Smooth muscle cell (in vitro differentiated cells): Measurements from ENCODE around the gene TEDC1. TPM values are rescaled to one million over a fixed set of nuclear protein-coding genes. Genes with fewer than 3 reads are reported as not detected.

ENCODE experiments used
- DNase-seq: peaks from one replicate; lab custom pipeline; 2025; ENCODE audit not compliant: unreplicated experiment; lab: John Stamatoyannopoulos, UW
- H2AFZ ChIP-seq: fragments of 200-600 bp; sonication (generic); 2 replicates; pipeline ENCODE4 v1.6.0; 2016; ENCODE audit warnings: antibody characterized with exemption, low read depth, mild to moderate bottlenecking
- H3F3A ChIP-seq: fragments of 200-600 bp; sonication (generic); 2 replicates; pipeline ENCODE4 v1.6.0; 2017; ENCODE audit warnings: antibody characterized with exemption, low read depth
- H3K27ac ChIP-seq: fragments of 200-600 bp; sonication (generic); 2 replicates; pipeline ENCODE4 v1.5.1; 2016; ENCODE audit warnings: low read depth, mild to moderate bottlenecking
- H3K27me3 ChIP-seq: fragments of 200-600 bp; sonication (generic); 2 replicates; pipeline ENCODE4 v1.6.1; 2016; ENCODE audit warnings: low read depth, mild to moderate bottlenecking
- H3K36me3 ChIP-seq: fragments of 200-600 bp; sonication (generic); 2 replicates; pipeline ENCODE4 v1.5.1; 2016; ENCODE audit warnings: low read depth
- H3K4me1 ChIP-seq: fragments of 200-600 bp; sonication (generic); 2 replicates; pipeline ENCODE4 v1.5.1; 2016; ENCODE audit warnings: low read depth
- H3K4me2 ChIP-seq: fragments of 200-600 bp; sonication (generic); 2 replicates; pipeline ENCODE4 v1.6.0; 2016; ENCODE audit warnings: mild to moderate bottlenecking
- H3K4me3 ChIP-seq: fragments of 200-600 bp; sonication (generic); 2 replicates; pipeline ENCODE4 v1.5.1; 2016; ENCODE audit warnings: mild to moderate bottlenecking
- H3K79me2 ChIP-seq: fragments of 200-600 bp; sonication (generic); 2 replicates; pipeline ENCODE4 v1.6.0; 2016; ENCODE audit warnings: low read depth, mild to moderate bottlenecking
- H3K9ac ChIP-seq: fragments of 200-600 bp; sonication (generic); 2 replicates; pipeline ENCODE4 v1.6.0; 2016; ENCODE audit warnings: low read depth
- H3K9me3 ChIP-seq: fragments of 200-600 bp; sonication (generic); replicated peaks from 2 replicates; pipeline ENCODE4 v1.5.1; 2016; ENCODE audit warnings: low read depth
- H4K20me1 ChIP-seq: fragments of 200-600 bp; sonication (generic); 2 replicates; pipeline ENCODE4 v1.6.0; 2016; ENCODE audit warnings: low read depth
- CTCF ChIP-seq: fragments of 200-600 bp; sonication (generic); IDR thresholded peaks from 2 replicates; pipeline ENCODE4 v1.5.1; 2017; ENCODE audit warnings: borderline replicate concordance, mild to moderate bottlenecking, antibody characterized with exemption; ENCODE audit not compliant: insufficient read depth, poor library complexity, severe bottlenecking
- WGBS: methylation state at CpG from one replicate; pipeline ENCODE4 v1.1.7; 2016; ENCODE audit warnings: low lambda C conversion rate; 5-methylcytosine and 5-hydroxymethylcytosine counted together
- polyA plus RNA-seq: library from polyadenylated mRNA; unstranded; fragments of >200 nt; fragmentation: Nextera tagmentation; extraction: Ambion mirVana; gene quantifications from 2 replicates; pipeline ENCODE4 v1.2.1, GENCODE V29; 2016
- total RNA-seq: library from RNA; depleted of rRNA; stranded (reverse); fragments of >200 nt; gene quantifications from 2 replicates; pipeline ENCODE4 v1.2.3, GENCODE V29; 2014

Gene TEDC1
- total and polyA plus RNA-seq, 2 experiments from 2014 or later, result 3.8 to 8.2 TPM

- H2AFZ ChIP-seq, result no peak overlapping the region
- no peak for DNase-seq
- no peak overlapping the region for H3K27ac ChIP-seq
- H3K4me3 ChIP-seq, result no peak overlapping the region
- peaks cover 6% of the 10 kb centered on the region for H3K9me3 ChIP-seq
- WGBS, result 90% methylated on average over 28 of the region's 38 CpGs
- no peak for TF ChIP-seq CTCF
- H3K4me2 ChIP-seq, result no peak overlapping the region
- no peaks in the 10 kb centered on the region for H3K36me3 ChIP-seq
- no peaks in the 10 kb centered on the region for H3K79me2 ChIP-seq
- H3K4me1 ChIP-seq, result no peaks in the 10 kb centered on the region
- H3F3A ChIP-seq, result no peaks in the 10 kb centered on the region
- no peaks in the 10 kb centered on the region for H4K20me1 ChIP-seq
- H3K9ac ChIP-seq, result no peak overlapping the region
- no peaks in the 10 kb centered on the region for H3K27me3 ChIP-seq
Observed at GRCh38 chr14:105547741-105548169, 56.7 kb downstream of the TEDC1 start.

Other genes starting within 250 kb of the TEDC1 start
- 22.7 and 27.0 TPM in 2 replicates for gene BTBD6, start 242.7 kb upstream of the TEDC1 start, total RNA-seq
- 40.3 and 41.8 TPM in 2 replicates for gene BTBD6, start 242.7 kb upstream of the TEDC1 start, polyA plus RNA-seq
- 9.8 and 15.9 TPM in 2 replicates for gene BRF1, start 190.2 kb upstream of the TEDC1 start, total RNA-seq
- 12.5 and 20.7 TPM in 2 replicates for gene BRF1, start 190.2 kb upstream of the TEDC1 start, polyA plus RNA-seq
- gene PACS2, start 176.5 kb upstream of the TEDC1 start, total RNA-seq, result 36.9 and 37.3 TPM in 2 replicates
- 49.1 and 57.7 TPM in 2 replicates for gene PACS2, start 176.5 kb upstream of the TEDC1 start, polyA plus RNA-seq
- 0.09 and 1.7 TPM in 2 replicates for gene TEX22, start 92.7 kb upstream of the TEDC1 start, total RNA-seq
- 0.50 and 0.93 TPM in 2 replicates for gene TEX22, start 92.7 kb upstream of the TEDC1 start, polyA plus RNA-seq
- gene MTA1, start 71.4 kb upstream of the TEDC1 start, total RNA-seq, result 25.5 and 41.3 TPM in 2 replicates
- 48.7 and 60.4 TPM in 2 replicates for gene MTA1, start 71.4 kb upstream of the TEDC1 start, polyA plus RNA-seq
- 7.6 and 14.1 TPM in 2 replicates for gene CRIP2, start 16.4 kb upstream of the TEDC1 start, total RNA-seq
- gene CRIP2, start 16.4 kb upstream of the TEDC1 start, polyA plus RNA-seq, result 38.1 and 45.7 TPM in 2 replicates
- 0.27 and 4.9 TPM in 2 replicates for gene CRIP1, start 4.4 kb upstream of the TEDC1 start, total RNA-seq
- gene CRIP1, start 4.4 kb upstream of the TEDC1 start, polyA plus RNA-seq, result 31.8 and 40.6 TPM in 2 replicates
- 2.6 and 7.0 TPM in 2 replicates for gene TMEM121, start 35.3 kb downstream of the TEDC1 start, total RNA-seq
- gene TMEM121, start 35.3 kb downstream of the TEDC1 start, polyA plus RNA-seq, result 7.2 and 12.1 TPM in 2 replicates